ENCODE measurements around the gene LDLRAD4. TPM values are rescaled to one million over a fixed set of nuclear protein-coding genes. Genes with fewer than 3 reads are reported as not detected.
"Not testable (repeated sequence)": the region's sequence is repeated elsewhere in the genome, so short reads cannot be mapped to it uniquely, and the experiment has no call there.

Gene LDLRAD4
- total RNA-seq, 1 donor from 2014 or later: 4.3 TPM

DNA sequence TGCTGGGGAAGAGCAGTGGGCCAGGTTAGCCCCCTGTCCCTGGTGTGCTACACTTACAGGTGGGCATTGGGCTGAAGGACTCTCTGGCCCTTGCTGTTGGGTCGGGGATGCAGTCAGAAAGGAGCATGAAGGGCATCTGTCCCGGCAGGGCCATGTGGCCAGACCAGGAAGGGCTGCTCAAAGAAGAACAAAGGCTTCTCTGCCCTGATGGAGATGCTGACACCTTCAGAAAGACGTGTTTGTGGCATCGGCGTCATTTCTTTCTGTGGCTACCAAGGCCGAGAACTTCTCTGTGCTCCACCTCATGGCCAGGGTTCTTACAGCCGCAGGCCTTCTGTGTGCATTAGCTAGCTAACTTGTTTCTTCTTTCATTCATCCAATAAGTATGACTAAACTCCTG is 268.7 kb downstream of the LDLRAD4 start:
- no peak for DNase-seq (ENCODE audit: low read depth)

- DNase-seq (ENCODE audit: low read depth): no peak
Measured at GRCh38 chr18:13488281-13488929, 269.8 kb downstream of the LDLRAD4 start.

GRCh38 chr18:13489303-13489702 is 270.7 kb downstream of the LDLRAD4 start:
- not testable (repeated sequence) for DNase-seq (ENCODE audit: low read depth)

- DNase-seq (ENCODE audit: low read depth): no peak
Measured at GRCh38 chr18:13491138-13491537, 272.6 kb downstream of the LDLRAD4 start.

DNA sequence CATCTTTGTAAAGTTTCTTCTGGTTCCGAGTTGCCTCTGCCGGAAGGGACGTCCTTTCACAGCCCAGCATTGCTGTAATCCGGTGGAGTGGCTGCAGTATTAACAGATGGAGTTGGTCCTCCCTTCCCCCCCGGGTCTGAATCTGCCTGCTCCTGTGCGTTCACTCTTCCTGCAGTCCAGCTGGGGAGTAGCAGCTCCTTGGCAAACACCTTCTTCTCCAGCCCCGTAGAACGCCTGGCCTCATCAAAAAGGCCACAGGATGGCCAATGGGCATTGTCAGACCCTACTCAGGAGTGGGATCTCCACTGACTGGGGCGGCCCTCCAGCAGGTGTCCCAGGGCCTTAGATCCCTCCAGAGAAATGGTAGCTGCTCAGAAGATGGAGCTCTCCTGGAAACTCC is 273.8 kb downstream of the LDLRAD4 start:
- DNase-seq (ENCODE audit: low read depth): no peak

- no peak for DNase-seq (ENCODE audit: low read depth)
Measured at GRCh38 chr18:13493079-13493478, 274.5 kb downstream of the LDLRAD4 start.

DNA sequence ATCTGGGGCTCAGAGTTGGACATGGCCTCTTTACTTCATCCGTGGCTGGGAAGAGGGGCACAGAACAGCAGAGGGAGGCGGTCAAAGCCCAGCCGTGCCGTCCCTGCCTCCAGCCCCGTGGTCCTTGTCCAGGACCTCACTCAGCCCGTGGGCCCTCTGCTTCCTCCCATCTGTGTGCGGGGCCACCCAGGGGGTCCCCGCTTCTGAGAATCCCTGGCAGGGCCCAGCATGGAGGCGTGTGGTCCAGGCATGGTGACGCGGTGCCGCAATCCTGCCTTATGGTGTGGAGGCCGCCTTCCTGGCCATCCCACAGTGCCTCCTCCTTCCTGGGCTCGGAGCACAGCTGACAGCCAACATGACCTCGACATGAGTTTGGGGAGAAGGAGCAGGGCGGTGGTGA is 275.2 kb downstream of the LDLRAD4 start:
- no peak for DNase-seq (ENCODE audit: low read depth)

- no peak for DNase-seq (ENCODE audit: low read depth)
Measured at GRCh38 chr18:13494871-13495445, 276.4 kb downstream of the LDLRAD4 start.

DNA sequence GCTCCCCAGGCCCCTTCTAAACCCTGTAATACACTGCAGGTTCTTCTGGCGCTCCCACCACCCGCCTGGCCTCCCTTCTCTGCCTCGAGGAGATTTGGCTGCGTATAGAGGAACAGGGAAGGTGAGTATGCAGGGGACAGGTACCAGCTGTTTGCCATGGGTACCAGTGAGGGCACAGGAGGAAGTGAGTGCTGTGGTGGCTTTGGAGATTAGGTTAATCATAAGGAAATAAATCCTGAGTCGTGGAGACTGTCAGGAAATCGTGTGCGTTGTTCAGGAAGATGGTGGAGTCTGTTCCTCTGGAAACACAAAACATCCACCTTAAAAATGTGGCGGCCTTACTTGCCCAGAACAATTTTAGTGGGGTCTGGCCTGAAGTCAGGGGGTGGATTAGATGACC is 277.4 kb downstream of the LDLRAD4 start:
- DNase-seq (ENCODE audit: low read depth): no peak

DNA sequence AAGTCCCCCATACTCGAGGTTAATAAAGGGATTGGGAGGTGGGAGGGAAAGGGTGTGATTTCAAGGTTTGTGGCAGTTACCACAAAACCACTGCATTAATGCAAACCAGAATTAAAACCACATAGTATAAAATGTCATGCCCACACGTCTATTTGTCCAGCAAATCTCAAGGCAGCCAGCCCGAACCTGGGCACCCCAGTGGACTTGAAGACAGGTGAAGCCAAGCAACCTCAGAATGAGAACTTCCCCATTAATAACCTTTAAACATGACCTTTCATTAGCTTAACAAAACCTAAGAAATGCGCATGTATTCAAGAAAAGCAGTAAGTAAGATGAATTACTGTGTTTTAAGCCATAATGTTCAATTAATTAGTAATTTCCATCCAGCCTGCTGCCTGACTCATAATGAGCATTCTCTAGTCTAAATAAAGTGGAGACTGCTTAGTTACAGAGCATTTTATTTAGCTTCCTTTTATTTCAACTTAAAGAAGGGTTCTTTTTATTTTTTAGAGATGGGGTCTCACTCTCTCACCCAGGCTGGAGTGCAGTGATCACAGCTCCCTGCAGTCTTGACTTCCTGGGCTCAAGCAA is 278.2 kb downstream of the LDLRAD4 start:
- no peak for DNase-seq (ENCODE audit: low read depth)

- no peak for DNase-seq (ENCODE audit: low read depth)
Measured at GRCh38 chr18:13499803-13500202, 281.2 kb downstream of the LDLRAD4 start.

- peak; percentile 58 for DNase-seq (ENCODE audit: low read depth)
Measured at GRCh38 chr18:13500227-13500865, 281.8 kb downstream of the LDLRAD4 start.

DNA sequence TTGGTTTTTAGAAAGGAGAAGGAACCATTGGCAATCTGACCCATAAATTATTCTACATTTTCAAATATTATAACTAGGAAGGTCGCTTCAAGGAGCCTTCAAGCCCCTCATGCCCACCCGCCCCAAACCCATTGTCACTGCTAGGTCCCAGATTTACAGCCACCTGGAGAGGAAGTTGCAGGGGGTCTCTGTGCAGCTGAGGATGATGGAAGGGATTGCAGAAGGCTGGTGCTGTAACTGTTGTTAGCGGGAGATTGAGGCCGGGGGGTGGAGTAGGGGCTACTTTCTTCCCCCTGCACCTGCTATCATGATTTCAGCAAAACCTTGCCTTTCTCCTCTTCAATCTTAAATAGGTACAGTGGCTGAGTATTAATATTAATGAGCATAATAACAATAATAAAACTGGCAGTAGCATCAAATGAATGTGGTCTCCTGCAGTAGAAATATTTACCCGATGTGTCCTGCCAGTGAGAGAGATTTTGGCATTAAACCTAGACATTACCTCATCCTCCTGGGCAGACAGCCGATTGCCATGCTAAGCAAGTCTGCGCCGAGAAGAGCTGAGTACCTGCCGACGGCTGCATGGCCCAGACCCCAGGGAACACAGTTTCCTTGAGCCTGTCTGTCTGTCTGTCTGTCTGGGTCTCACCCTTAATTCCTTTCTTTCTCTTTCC is 282.4 kb downstream of the LDLRAD4 start:
- DNase-seq (ENCODE audit: low read depth): peak; percentile 64

DNA sequence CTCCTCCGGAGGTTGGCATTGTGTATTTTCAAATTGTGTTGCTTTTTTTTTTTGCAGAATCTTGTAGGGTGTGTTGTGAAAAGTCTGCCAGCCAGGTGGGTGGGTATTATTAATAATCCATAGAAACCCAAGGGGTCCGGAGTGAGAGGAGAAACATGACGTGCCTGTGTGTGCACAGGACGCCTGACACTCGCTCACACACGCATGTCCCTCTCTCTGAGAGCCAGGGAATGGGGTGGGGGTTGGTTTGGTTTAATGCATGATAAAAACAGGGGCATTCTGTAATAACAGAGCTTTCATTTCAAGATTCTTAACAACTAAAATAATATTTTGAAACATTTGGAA is 283.0 kb downstream of the LDLRAD4 start:
- DNase-seq (ENCODE audit: low read depth): no peak

DNA sequence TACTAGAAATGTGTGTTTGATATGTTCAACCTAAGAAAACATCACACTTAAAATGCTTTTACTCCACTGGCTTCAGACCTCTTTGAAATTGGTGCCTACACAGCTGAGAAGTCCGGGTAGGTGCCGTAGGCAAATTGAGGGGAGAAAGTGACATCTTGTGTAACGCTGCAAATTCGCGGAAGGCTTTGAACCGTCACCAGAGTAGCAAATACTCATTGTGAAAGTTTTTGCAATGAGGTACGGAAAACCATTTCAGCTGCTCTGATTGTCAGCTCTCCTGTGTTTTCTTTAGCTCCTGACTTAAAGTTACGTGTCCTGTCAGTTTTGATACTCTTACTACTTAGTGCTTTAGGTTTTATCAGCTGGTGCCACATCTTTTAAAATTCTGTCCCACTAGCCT is 283.3 kb downstream of the LDLRAD4 start:
- DNase-seq (ENCODE audit: low read depth): peak; percentile 7

GRCh38 chr18:13502585-13502984 is 284.0 kb downstream of the LDLRAD4 start:
- DNase-seq (ENCODE audit: low read depth): no peak

DNA sequence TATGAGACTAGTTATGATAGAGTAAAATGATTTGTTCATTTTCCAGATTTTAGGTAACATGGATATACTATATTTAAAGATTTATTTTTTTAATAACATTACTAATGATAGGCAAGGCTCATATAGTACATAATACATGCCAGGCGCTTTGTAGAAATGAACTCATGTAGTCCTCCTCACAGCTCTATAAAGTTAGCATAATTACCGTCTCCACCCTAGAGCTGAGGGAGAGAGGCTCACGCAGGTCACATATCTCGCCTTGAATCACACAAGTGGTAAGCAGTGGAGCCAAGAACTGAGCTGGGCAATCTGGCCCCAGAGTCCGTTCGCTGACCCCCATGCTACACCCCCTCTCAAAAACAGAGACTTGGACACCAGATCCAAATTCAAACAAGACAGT is 285.3 kb downstream of the LDLRAD4 start:
- DNase-seq (ENCODE audit: low read depth): no peak

DNA sequence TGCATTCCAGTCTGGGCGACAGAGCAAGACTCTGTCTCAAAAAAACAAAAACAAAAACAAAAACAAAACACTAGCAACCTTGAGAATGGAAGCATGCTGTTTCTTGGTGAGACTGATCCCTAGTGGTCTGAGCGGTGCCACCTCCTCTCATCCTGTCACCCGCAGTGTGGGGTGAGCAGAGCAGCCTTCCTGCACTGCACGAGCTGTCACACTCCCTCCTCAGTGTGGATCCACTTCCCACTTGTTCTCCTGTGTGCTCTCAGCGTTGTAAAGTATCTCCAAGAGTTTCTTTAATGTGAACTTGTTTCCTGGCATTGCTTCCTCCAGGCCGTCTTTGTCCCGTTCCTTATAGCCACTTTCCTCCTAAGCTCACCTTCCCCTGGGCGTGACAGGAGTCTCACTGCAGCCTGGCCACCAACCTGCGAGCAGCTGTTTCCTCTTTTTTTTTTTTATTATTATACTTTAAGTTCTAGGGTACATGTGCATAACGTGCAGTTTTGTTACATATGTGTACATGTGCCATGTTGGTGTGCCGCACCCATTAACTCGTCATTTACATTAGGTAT is 287.3 kb downstream of the LDLRAD4 start:
- no peak for DNase-seq (ENCODE audit: low read depth)

- DNase-seq (ENCODE audit: low read depth): no peak
Measured at GRCh38 chr18:13510594-13510993, 292.0 kb downstream of the LDLRAD4 start.

DNA sequence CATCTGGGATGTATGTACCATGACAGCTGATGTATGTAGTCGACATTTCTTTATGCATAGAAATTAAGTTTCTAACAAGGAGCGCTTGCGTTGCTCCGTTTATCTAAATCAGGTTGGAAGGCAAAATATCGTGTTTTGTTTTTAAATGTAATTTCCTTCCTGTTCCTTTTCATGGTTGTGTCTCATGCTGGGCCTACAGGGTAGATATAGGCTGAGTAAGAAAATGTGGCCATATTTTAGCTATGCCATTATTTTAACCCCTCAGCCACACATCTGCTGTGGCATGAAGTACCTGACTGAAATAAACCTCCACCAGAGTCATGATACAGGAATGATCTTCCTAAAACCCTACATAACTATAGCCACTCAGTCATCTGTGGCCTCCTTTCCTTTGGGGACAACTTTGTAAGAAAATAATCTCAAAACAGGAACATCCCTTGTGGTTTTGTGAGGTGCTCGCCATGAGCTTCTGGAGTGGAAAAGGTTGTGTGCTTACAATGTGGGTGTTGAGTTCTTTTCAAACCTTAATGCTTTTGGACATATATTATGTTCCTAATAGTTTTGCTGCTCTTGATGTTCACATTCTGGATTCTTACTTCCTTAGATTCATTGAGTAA is 293.5 kb downstream of the LDLRAD4 start:
- no peak for DNase-seq (ENCODE audit: low read depth)

DNA sequence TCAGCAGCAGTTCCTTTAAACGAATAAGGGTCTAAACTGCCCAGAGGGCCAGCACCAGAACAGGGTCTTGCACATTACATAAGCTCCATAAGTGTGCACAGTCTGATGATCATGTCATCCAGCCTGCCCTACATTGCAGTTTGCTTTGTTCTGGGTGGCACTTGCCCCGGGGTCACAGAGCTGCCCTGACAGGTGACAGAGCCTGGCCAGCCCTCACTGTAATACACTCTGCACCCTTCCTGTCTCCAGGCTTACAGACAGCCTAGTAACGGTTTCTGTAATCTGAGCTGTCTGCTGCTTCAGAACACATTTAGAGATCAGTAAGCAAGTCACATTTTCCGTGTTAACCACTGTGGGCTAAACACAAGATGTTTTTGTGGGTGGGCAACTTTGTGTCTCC is 294.5 kb downstream of the LDLRAD4 start:
- DNase-seq (ENCODE audit: low read depth): no peak

DNA sequence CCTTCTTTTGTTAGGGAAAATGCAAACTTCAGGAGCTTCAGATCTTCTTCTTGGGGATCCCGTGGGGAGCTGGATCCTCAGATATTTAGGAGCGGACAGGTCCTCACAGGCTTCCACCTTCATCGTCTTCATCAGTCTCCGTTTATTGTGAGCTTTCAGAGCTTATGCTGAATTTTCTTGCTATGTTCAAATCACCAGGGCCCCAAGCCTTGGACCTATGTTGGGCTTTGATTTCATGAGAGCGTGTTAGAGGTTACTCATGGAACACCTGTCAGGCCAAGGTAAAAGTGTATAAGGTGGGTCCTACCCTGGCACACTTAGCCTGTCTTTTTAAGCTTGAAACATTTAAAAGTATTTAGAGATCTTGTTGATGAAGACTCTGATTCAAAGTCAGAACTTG is 294.9 kb downstream of the LDLRAD4 start:
- no peak for DNase-seq (ENCODE audit: low read depth)

Data from renal cortical epithelial cell (primary cell).